Skin epidermis (tissue), 12 donors: ENCODE measurements around the gene STX8.
"Not testable (repeated sequence)": the region's sequence is repeated elsewhere in the genome, so short reads cannot be mapped to it uniquely, and the experiment has no call there.

Experiments
- H3K27ac ChIP-seq, 21 experiments: fragments of 200-600 bp; sonication (generic) in 11 of 21; one replicate each; pipeline ENCODE4 v1.5.0; 2020; ENCODE audit warnings: mild to moderate bottlenecking in 3 of 21, inconsistent platforms in 2 of 21, moderate library complexity in 2 of 21
- H3K4me3 ChIP-seq, 7 experiments: fragments of 200-600 bp; sonication (generic) in 2 of 7; one replicate each; pipeline ENCODE4 v1.5.0; 2020; ENCODE audit warnings: inconsistent platforms in 2 of 7, mild to moderate bottlenecking in 2 of 7, moderate library complexity in 1 of 7

Gene STX8

GRCh38 chr17:9557857-9558256 lies 17.8 kb downstream of the STX8 start:
- Histone ChIP-seq H3K4me3 (no peak overlapping the region), H3K27ac (no peak overlapping the region)

GRCh38 chr17:9557161-9557755 lies 18.4 kb downstream of the STX8 start:
- no peak overlapping the region for H3K27ac ChIP-seq
- peak overlapping the region in 1 of 7 experiments; percentile 2 for H3K4me3 ChIP-seq

GRCh38 chr17:9554715-9555114 lies 20.9 kb downstream of the STX8 start:
- H3K27ac ChIP-seq, H3K4me3 ChIP-seq: not testable (repeated sequence)

- H3K27ac ChIP-seq, result no peak overlapping the region
Observed at GRCh38 chr17:9553596-9553995, 22.0 kb downstream of the STX8 start.

GRCh38 chr17:9553181-9553580 lies 22.4 kb downstream of the STX8 start:
- no peak overlapping the region for H3K4me3 ChIP-seq
- no peak overlapping the region for H3K27ac ChIP-seq

More at GRCh38 chr17:9553596-9553995, 22.0 kb downstream of the STX8 start:
- H3K4me3 ChIP-seq, result no peak overlapping the region

GRCh38 chr17:9549215-9549614 lies 26.4 kb downstream of the STX8 start:
- H3K4me3 ChIP-seq, result no peak overlapping the region
- H3K27ac ChIP-seq, result no peak overlapping the region

GRCh38 chr17:9544221-9544620 lies 31.4 kb downstream of the STX8 start:
- Histone ChIP-seq H3K4me3 (no peak overlapping the region), H3K27ac (no peak overlapping the region)

GRCh38 chr17:9541718-9542117 lies 33.9 kb downstream of the STX8 start:
- Histone ChIP-seq H3K27ac (no peak overlapping the region), H3K4me3 (no peak overlapping the region)

GRCh38 chr17:9538626-9539025 lies 37.0 kb downstream of the STX8 start:
- Histone ChIP-seq H3K27ac (no peak overlapping the region), H3K4me3 (no peak overlapping the region)

GRCh38 chr17:9537177-9537776 lies 38.3 kb downstream of the STX8 start:
- Histone ChIP-seq H3K4me3 (no peak overlapping the region), H3K27ac (no peak overlapping the region)

- Histone ChIP-seq H3K27ac (no peak overlapping the region), H3K4me3 (no peak overlapping the region)
Observed at GRCh38 chr17:9536061-9536460, 39.6 kb downstream of the STX8 start.

- Histone ChIP-seq H3K4me3 (no peak overlapping the region), H3K27ac (no peak overlapping the region)
Observed at GRCh38 chr17:9533441-9533840, 42.2 kb downstream of the STX8 start.

GRCh38 chr17:9532715-9533114 lies 42.9 kb downstream of the STX8 start:
- Histone ChIP-seq H3K4me3 (no peak overlapping the region), H3K27ac (no peak overlapping the region)

- Histone ChIP-seq H3K4me3 (no peak overlapping the region), H3K27ac (no peak overlapping the region)
Observed at GRCh38 chr17:9531034-9531433, 44.6 kb downstream of the STX8 start.

GRCh38 chr17:9529033-9529700 lies 46.5 kb downstream of the STX8 start:
- Histone ChIP-seq H3K27ac (no peak overlapping the region), H3K4me3 (no peak overlapping the region)

- no peak overlapping the region for H3K4me3 ChIP-seq
- H3K27ac ChIP-seq, result no peak overlapping the region
Observed at GRCh38 chr17:9527788-9528187, 47.8 kb downstream of the STX8 start.

GRCh38 chr17:9522074-9522473 lies 53.5 kb downstream of the STX8 start:
- Histone ChIP-seq H3K4me3 (no peak overlapping the region), H3K27ac (no peak overlapping the region)

GRCh38 chr17:9521062-9521461 lies 54.6 kb downstream of the STX8 start:
- no peak overlapping the region for H3K27ac ChIP-seq
- H3K4me3 ChIP-seq, result no peak overlapping the region

GRCh38 chr17:9520649-9521048 lies 55.0 kb downstream of the STX8 start:
- H3K4me3 ChIP-seq, result no peak overlapping the region
- H3K27ac ChIP-seq, result no peak overlapping the region

- Histone ChIP-seq H3K4me3 (no peak overlapping the region), H3K27ac (no peak overlapping the region)
Observed at GRCh38 chr17:9519583-9520272, 55.9 kb downstream of the STX8 start.

GRCh38 chr17:9517396-9517795 lies 58.2 kb downstream of the STX8 start:
- Histone ChIP-seq H3K4me3 (no peak overlapping the region), H3K27ac (no peak overlapping the region)
